IMR-90 (cell line): Measurements from ENCODE around the gene TMED10.

Source experiments
- BHLHE40 ChIP-seq: fragments of 150-350 bp; IDR thresholded peaks from 2 replicates; pipeline ENCODE4 v1.6.1; 2016; ENCODE audit warnings: mild to moderate bottlenecking, low read depth, low read length
- ELK1 ChIP-seq: fragments of 150-350 bp; IDR thresholded peaks from 2 replicates; pipeline ENCODE4 v1.6.1; 2016; ENCODE audit warnings: low read depth, mild to moderate bottlenecking, low read length, moderate library complexity, borderline replicate concordance
- MAFK ChIP-seq: IDR thresholded peaks from 2 replicates; pipeline ENCODE4 v1.6.1; 2012; ENCODE audit warnings: low read depth, low read length, improper control_type of control experiment
- MXI1 ChIP-seq: IDR thresholded peaks from 2 replicates; pipeline ENCODE4 v1.6.1; 2012; ENCODE audit warnings: low read depth, mild to moderate bottlenecking, low read length, moderate library complexity, borderline replicate concordance
- POLR2A ChIP-seq: IDR thresholded peaks from 2 replicates; pipeline ENCODE4 v1.6.1; 2012; ENCODE audit warnings: mild to moderate bottlenecking, low read depth, low read length
- RAD21 ChIP-seq: IDR thresholded peaks from 2 replicates; pipeline ENCODE4 v1.6.1; 2012; ENCODE audit warnings: low read length, improper control_type of control experiment
- TF ChIP-seq, protein P1 (sequence below): conservative IDR thresholded peaks from 2 replicates; pipeline ENCODE4 v1.5.1; 2012; ENCODE audit warnings: mild to moderate bottlenecking, low read depth, low read length, improper control_type of control experiment

GRCh38 chr14:75224561-75224960, 48.1 kb upstream of the TMED10 start:
- TF ChIP-seq POLR2A (no peak), MXI1 (no peak), ELK1 (no peak), MAFK (no peak), BHLHE40 (no peak), RAD21 (no peak)
- TF ChIP-seq, protein P1, sequence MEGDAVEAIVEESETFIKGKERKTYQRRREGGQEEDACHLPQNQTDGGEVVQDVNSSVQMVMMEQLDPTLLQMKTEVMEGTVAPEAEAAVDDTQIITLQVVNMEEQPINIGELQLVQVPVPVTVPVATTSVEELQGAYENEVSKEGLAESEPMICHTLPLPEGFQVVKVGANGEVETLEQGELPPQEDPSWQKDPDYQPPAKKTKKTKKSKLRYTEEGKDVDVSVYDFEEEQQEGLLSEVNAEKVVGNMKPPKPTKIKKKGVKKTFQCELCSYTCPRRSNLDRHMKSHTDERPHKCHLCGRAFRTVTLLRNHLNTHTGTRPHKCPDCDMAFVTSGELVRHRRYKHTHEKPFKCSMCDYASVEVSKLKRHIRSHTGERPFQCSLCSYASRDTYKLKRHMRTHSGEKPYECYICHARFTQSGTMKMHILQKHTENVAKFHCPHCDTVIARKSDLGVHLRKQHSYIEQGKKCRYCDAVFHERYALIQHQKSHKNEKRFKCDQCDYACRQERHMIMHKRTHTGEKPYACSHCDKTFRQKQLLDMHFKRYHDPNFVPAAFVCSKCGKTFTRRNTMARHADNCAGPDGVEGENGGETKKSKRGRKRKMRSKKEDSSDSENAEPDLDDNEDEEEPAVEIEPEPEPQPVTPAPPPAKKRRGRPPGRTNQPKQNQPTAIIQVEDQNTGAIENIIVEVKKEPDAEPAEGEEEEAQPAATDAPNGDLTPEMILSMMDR = no peak
